CD1c-positive myeloid dendritic cell (primary cell): ENCODE results near the gene NTHL1.
"Not testable (repeated sequence)": the region's sequence is repeated elsewhere in the genome, so short reads cannot be mapped to it uniquely, and the experiment has no call there.

ENCODE experiments used
- DNase-seq: peaks from one replicate; pipeline ENCODE4 v3.0.0-alpha.2; 2016; ENCODE audit errors: extremely low spot score

NTHL1 gene

GRCh38 chr16:2040787-2041522, 6.7 kb downstream of the NTHL1 start:
- DNase-seq: no peak

- no peak for DNase-seq
Observed at GRCh38 chr16:2040041-2040786, 7.4 kb downstream of the NTHL1 start.

- no peak for DNase-seq
Observed at GRCh38 chr16:2039274-2040031, 8.2 kb downstream of the NTHL1 start.

- no peak for DNase-seq
Observed at GRCh38 chr16:2038382-2039231, 9.0 kb downstream of the NTHL1 start.

GRCh38 chr16:2037647-2038381, 9.8 kb downstream of the NTHL1 start:
- no peak for DNase-seq

GRCh38 chr16:2037115-2037514, 10.5 kb downstream of the NTHL1 start:
- DNase-seq: no peak

- no peak for DNase-seq
Observed at GRCh38 chr16:2036200-2036966, 11.3 kb downstream of the NTHL1 start.

- no peak for DNase-seq
Observed at GRCh38 chr16:2035431-2036199, 12.0 kb downstream of the NTHL1 start.

GRCh38 chr16:2034696-2035430, 12.8 kb downstream of the NTHL1 start:
- DNase-seq: no peak

GRCh38 chr16:2033909-2034695, 13.5 kb downstream of the NTHL1 start:
- DNase-seq: not testable (repeated sequence)

- no peak for DNase-seq
Observed at GRCh38 chr16:2033057-2033908, 14.4 kb downstream of the NTHL1 start.

- DNase-seq: no peak
Observed at GRCh38 chr16:2032285-2033056, 15.2 kb downstream of the NTHL1 start.

GRCh38 chr16:2031081-2031577, 16.5 kb downstream of the NTHL1 start:
- no peak for DNase-seq

GRCh38 chr16:2030036-2030435, 17.6 kb downstream of the NTHL1 start:
- DNase-seq: no peak

GRCh38 chr16:2029350-2029749, 18.3 kb downstream of the NTHL1 start:
- DNase-seq: no peak
